Transverse colon (tissue), 4 donors: ENCODE measurements around the gene FRMD6.
"Not testable (repeated sequence)": the region's sequence is repeated elsewhere in the genome, so short reads cannot be mapped to it uniquely, and the experiment has no call there.

ENCODE experiments used
- CTCF ChIP-seq, 5 experiments: fragments of 200-600 bp in 3 of 5; fragments of 450-650 bp in 2 of 5; sonication (generic) in 3 of 5; IDR thresholded peaks; 1 replicate in 2 of 5; 2 replicates in 3 of 5; pipeline ENCODE4 v1.5.1; 2016 to 2017; ENCODE audit warnings: antibody characterized with exemption in 5 of 5, inconsistent platforms in 3 of 5, mild to moderate bottlenecking in 2 of 5, moderate library complexity in 1 of 5
- EP300 ChIP-seq: sonication (generic); formaldehyde crosslinking; IDR thresholded peaks from one replicate; pipeline ENCODE4 v1.6.1; 2017; ENCODE audit warnings: antibody characterized with exemption, low read depth
- POLR2A ChIP-seq: fragments of 450-650 bp; IDR thresholded peaks from one replicate; pipeline ENCODE4 v1.6.1; 2016; ENCODE audit warnings: antibody characterized with exemption, mild to moderate bottlenecking, moderate library complexity
- POLR2AphosphoS5 ChIP-seq, 3 donors: sonication (generic); formaldehyde crosslinking; IDR thresholded peaks; one replicate each; pipeline ENCODE4 v1.6.1; 2016; ENCODE audit warnings: antibody characterized with exemption in 3 of 3

- TF ChIP-seq POLR2A; POLR2AphosphoS5 (IDR thresholded peaks at IDR 0.05); CTCF (IDR thresholded peaks at IDR 0.05); EP300: not testable (repeated sequence)
Measured at GRCh38 chr14:51766586-51766985, 114.9 kb downstream of the FRMD6 start.
